Measurements from ENCODE around the gene MYPN. TPM values are rescaled to one million over a fixed set of nuclear protein-coding genes. Genes with fewer than 3 reads are reported as not detected.

Gene MYPN
- total RNA-seq, 2 donors from 2014 or later: not detected

DNA sequence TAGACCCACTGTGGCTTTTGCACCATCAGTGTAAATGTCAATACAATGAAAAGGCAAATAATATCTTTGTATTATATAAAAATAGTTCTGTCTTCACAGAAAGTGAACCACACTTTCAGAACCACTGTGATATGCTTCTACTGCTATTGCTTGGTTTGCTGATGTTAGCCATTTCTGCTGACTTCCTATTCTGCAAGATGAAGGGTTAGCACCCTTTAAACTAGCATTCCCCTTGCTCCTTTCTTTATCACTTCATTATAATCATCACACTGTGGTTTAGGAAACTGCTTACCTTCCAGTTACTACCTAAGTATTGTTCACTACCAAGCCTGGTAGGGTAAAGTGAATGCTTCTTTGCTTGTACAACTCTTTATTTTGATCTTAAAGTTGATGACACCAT lies 29.2 kb downstream of the MYPN start:
- H3K27me3 Mint-ChIP-seq (ENCODE audit: insufficient read depth): no peaks in the 10 kb centered on the region
- H3K27me3 ChIP-seq (ENCODE audit: control insufficient read depth, insufficient read depth, low read length, poor library complexity, severe bottlenecking): no peaks in the 10 kb centered on the region
- H3K36me3 Mint-ChIP-seq (ENCODE audit: low read depth): no peaks in the 10 kb centered on the region
- DNase-seq: no peak
- no peak overlapping the region for H3K4me3 Mint-ChIP-seq
- H3K27ac Mint-ChIP-seq: no peak overlapping the region
- TF ChIP-seq, protein P1, sequence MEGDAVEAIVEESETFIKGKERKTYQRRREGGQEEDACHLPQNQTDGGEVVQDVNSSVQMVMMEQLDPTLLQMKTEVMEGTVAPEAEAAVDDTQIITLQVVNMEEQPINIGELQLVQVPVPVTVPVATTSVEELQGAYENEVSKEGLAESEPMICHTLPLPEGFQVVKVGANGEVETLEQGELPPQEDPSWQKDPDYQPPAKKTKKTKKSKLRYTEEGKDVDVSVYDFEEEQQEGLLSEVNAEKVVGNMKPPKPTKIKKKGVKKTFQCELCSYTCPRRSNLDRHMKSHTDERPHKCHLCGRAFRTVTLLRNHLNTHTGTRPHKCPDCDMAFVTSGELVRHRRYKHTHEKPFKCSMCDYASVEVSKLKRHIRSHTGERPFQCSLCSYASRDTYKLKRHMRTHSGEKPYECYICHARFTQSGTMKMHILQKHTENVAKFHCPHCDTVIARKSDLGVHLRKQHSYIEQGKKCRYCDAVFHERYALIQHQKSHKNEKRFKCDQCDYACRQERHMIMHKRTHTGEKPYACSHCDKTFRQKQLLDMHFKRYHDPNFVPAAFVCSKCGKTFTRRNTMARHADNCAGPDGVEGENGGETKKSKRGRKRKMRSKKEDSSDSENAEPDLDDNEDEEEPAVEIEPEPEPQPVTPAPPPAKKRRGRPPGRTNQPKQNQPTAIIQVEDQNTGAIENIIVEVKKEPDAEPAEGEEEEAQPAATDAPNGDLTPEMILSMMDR (conservative IDR thresholded peaks at IDR 0.05): no peak
- no peak overlapping the region for H3K4me3 ChIP-seq (ENCODE audit: low read length)
- no peaks in the 10 kb centered on the region for H3K9me3 ChIP-seq (ENCODE audit: control insufficient read depth, low read length)
- H3K4me1 Mint-ChIP-seq: peaks cover 7% of the 10 kb centered on the region
- H3K4me1 ChIP-seq (ENCODE audit: control insufficient read depth, insufficient read depth, low read length): no peaks in the 10 kb centered on the region
- H3K9me3 Mint-ChIP-seq: no peaks in the 10 kb centered on the region
- H3K9ac ChIP-seq (ENCODE audit: extremely low read depth, low read length, poor library complexity, severe bottlenecking): no peak overlapping the region
- H3K27ac ChIP-seq (ENCODE audit: low read depth, low read length): no peak overlapping the region
- H3K36me3 ChIP-seq (ENCODE audit: control insufficient read depth, insufficient read depth, low read length): no peaks in the 10 kb centered on the region

DNA sequence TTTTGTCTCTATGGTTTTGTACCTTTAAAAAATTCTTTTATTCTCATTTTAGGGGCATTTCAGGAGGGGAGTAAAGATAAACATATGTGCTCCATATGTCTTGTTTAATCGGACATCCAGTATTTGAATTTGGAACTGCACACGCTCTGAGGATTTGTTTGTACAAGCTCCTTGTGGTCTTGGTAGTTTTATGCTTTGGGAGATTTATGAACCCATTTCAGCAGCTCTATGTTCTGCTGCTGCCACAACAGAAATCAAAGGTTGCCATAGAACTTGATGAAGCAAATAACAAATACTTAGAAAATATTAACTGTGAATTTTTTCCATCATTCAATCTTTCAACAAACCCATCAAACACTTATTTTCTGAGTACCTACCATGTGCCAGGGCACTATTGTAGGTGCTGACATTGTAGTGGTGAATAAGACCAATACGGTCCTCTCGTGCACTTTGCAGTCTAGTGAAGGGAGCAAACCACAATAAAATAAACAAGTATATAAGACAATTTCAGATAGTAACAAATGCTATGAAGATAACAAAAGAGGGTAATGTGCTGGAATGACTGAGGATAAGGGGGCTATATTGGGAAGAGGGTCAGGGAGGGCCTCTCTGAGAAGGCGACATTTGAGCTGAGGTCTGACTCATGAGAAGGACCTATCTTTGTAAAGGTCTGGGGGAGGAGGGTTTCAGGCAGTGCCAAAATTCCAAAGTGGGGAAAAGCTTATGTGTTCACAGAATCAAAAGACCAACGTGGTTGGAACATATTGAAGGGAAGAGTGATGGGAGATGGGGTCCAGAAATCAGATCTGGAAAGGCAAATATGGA lies 30.4 kb downstream of the MYPN start:
- H3K27me3 Mint-ChIP-seq (ENCODE audit: insufficient read depth): no peaks in the 10 kb centered on the region
- Histone ChIP-seq H3K36me3 (ENCODE audit: control insufficient read depth, insufficient read depth, low read length) (no peaks in the 10 kb centered on the region), H3K4me1 (ENCODE audit: control insufficient read depth, insufficient read depth, low read length) (no peaks in the 10 kb centered on the region), H3K27ac (ENCODE audit: low read depth, low read length) (no peak overlapping the region), H3K9me3 (ENCODE audit: control insufficient read depth, low read length) (no peaks in the 10 kb centered on the region), H3K27me3 (ENCODE audit: control insufficient read depth, insufficient read depth, low read length, poor library complexity, severe bottlenecking) (no peaks in the 10 kb centered on the region), H3K9ac (ENCODE audit: extremely low read depth, low read length, poor library complexity, severe bottlenecking) (no peak overlapping the region), H3K4me3 (ENCODE audit: low read length) (no peak overlapping the region)
- no peaks in the 10 kb centered on the region for H3K36me3 Mint-ChIP-seq (ENCODE audit: low read depth)
- no peaks in the 10 kb centered on the region for H3K9me3 Mint-ChIP-seq
- H3K4me1 Mint-ChIP-seq: peaks cover 7% of the 10 kb centered on the region
- 85 to 92% methylated on average over 4 of the region's 6 CpGs for WGBS, 2 experiments (ENCODE audit: insufficient coverage in 1 of 2, insufficient read length in 1 of 2)
- no peak for DNase-seq
- TF ChIP-seq, protein P1 (conservative IDR thresholded peaks at IDR 0.05): no peak
- H3K27ac Mint-ChIP-seq: no peak overlapping the region
- no peak overlapping the region for H3K4me3 Mint-ChIP-seq

DNA sequence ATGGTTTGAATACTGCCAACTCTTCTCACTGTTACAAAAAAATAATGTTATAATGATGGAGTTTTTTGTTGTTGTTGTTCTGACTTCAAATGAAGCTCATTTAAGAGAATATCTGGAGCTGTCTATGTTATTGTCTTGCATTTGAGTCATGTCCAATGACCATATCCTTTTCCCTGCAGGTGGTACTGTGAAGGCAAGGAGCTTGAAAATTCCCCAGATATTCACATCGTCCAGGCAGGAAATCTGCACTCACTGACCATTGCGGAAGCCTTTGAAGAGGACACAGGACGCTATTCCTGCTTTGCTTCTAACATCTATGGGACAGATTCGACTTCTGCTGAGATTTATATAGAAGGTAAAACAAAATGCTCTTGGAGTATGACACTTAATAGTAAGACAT lies 33.5 kb downstream of the MYPN start:
- Histone ChIP-seq H3K4me3 (ENCODE audit: low read length) (no peak overlapping the region), H3K36me3 (ENCODE audit: control insufficient read depth, insufficient read depth, low read length) (no peaks in the 10 kb centered on the region), H3K4me1 (ENCODE audit: control insufficient read depth, insufficient read depth, low read length) (no peaks in the 10 kb centered on the region), H3K27me3 (ENCODE audit: control insufficient read depth, insufficient read depth, low read length, poor library complexity, severe bottlenecking) (no peaks in the 10 kb centered on the region), H3K9ac (ENCODE audit: extremely low read depth, low read length, poor library complexity, severe bottlenecking) (no peak overlapping the region), H3K9me3 (ENCODE audit: control insufficient read depth, low read length) (no peaks in the 10 kb centered on the region), H3K27ac (ENCODE audit: low read depth, low read length) (no peak overlapping the region)
- peaks cover 1% of the 10 kb centered on the region for H3K4me1 Mint-ChIP-seq
- H3K4me3 Mint-ChIP-seq: no peak overlapping the region
- TF ChIP-seq, protein P1 (conservative IDR thresholded peaks at IDR 0.05): no peak
- H3K36me3 Mint-ChIP-seq (ENCODE audit: low read depth): no peaks in the 10 kb centered on the region
- H3K27ac Mint-ChIP-seq: no peak overlapping the region
- no peaks in the 10 kb centered on the region for H3K9me3 Mint-ChIP-seq
- WGBS, 2 experiments (ENCODE audit: insufficient coverage in 1 of 2, insufficient read length in 1 of 2): 50 to 84% methylated on average over 2 to 4 of the region's 4 CpGs
- no peaks in the 10 kb centered on the region for H3K27me3 Mint-ChIP-seq (ENCODE audit: insufficient read depth)
- no peak for DNase-seq
